Measurements from ENCODE around the gene VPS9D1.

The VPS9D1 gene, protein sequence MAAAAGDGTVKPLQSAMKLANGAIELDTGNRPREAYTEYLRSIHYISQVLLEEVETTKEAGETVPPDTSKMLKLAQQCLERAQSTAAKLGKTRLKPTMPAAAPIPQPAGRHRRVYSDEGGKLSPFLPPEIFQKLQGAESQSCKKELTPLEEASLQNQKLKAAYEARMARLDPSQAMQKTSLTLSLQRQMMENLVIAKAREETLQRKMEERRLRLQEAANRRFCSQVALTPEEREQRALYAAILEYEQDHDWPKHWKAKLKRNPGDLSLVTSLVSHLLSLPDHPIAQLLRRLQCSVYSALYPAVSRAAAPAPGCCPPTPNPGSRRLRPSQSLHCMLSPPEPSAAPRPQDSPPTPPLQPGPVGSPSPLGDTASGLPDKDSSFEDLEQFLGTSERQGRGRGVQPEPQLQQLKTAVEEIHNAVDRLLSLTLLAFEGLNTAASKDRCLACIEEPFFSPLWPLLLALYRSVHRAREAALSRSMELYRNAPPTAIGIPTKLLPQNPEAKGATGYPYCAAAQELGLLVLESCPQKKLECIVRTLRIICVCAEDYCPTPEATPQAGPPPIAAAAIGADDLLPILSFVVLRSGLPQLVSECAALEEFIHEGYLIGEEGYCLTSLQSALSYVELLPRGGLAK

DNA sequence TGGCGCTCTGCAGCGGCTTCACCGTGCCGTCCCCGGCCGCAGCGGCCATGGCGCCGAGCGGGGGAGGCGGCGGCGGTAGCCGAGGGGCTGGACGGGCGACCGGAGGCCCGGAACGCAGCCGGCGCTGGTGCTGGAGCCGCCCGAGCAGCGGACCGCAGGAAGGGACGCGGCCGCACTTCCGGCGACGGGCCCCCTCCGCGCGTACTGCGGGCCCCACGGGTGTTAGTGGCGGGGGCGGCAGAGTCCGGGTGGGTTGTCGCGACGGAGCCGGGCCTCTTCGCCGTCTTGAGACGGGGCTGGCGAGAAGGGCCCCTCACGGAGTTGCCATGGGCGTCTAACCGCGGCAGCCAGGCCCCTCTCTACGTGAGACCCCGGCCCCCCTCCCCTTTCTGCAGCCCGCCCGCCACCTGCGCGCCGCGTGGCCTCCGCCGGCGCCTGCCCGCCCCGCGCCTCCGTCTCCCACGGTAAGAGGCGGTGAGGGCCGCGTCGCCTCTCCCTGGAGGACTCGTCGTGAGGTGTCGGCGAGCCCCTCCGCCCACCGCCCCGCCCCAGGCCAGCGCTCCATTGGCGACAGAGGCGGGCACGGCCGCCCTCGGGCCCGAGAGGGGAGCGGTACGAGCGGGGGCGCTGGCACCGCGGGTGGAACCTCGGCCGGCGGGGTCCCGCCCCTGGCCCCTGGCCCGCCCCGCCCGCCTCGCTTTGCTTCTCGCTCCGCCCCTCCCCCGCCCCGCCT lies at the start of gene VPS9D1, which contains the start of gene ZNF276:
VPS9D1 (minus strand) TSS at position 86 of the 733 bp plus-strand sequence; CDS start at position 49, 37 bp downstream.
ZNF276 (plus strand) TSS at position 725 of the 733 bp plus-strand sequence. CDS start 104 bp downstream, outside the sequence.
- DNase-seq, result peak; percentile 75

DNA sequence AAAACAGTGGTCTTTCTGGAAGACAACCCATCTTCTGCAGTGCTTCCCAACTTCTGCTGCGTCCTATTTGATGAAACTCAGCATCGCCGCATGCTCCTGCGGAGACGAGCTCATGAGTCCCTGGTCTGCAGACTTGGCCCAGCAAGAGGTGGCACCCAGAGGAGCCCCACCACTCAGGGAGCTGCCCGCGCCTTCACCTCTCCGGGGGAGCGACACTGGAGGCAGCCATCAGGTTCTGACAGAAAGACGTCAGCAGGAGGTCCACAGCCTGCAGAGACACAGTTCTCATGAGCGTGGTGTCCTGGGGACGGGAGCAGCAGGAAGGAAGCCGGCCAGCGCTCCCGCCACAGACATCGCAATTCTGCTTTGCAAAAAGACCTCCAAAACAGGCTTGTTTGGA lies 49.7 kb upstream of the VPS9D1 start:
- no peak for DNase-seq

DNA sequence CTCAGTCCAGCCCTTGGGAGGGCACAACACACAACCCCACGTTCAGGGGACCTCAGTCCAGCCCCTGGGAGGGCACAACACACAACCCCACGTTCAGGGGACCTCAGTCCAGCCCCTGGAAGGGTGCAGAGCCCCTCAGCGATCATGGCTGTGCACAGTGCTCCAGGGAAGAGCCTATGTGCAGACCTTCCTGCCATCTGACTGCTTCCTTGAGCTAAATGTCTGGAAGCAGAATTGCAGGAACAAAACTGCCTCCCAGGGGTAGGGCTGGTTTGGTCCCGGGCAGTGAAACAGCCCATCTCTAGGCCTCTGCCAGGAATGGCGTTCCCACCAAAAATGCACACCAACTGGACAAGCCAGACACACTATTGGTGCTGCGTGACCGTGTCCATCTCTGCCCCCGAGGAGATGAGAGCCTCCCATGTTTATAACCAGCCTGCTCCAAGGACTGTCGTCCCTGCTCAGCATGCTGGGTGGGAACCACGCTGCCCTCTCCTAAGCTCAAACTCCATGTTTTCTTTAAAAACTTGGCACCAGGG lies 44.7 kb upstream of the VPS9D1 start:
- DNase-seq, result no peak

DNA sequence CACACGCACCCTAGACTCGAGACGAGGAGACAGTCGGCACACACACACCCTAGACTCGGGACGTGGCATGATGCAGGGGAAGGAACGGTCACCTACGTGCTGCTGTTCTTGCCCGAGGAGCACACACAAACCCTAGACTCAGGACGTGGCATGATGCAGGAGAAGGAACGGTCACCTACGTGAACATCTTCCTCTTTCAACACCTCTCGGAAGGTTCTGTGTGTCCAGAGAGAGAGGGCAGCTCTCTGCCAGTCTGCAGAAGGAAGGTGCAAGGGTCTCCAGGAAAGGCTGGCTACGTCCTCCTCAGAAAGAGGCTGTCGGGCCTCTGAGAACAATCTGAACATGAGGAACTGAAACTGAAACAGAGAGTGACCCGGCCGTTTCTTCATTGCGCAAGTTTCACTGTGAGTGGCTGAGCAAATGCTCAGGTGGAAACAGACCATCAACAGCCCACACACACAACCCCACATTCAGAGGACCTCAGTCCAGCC lies 44.1 kb upstream of the VPS9D1 start:
- DNase-seq, result peak; percentile 7

DNA sequence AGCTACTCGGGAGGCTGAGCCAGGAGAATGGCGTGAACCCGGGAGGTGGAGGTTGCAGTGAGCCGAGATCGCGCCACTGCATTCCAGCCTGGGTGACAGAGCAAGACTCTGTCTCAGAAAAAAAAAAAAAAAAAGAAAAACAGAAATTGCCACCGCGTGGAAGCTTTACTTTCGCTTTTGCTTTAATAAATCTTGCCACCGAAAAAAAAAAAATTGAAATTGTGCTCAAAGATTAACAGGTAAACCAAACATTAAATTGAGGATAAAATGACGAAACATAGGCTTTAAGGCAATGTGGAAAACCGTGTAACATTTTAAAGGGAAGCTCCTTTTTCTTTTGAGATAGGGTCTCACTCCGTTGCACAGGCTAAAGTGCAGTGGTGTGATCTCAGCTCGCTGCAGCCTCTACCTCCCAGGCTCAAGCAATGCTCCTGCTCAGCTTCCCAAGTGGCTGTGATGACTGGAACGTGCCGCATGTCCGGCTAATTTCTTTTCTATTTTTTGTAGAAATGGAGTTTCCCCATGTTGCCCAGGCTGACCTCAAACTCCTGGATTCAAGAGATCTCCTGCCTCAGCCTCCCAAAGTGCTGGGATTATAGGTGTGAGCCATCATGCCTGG lies 40.7 kb upstream of the VPS9D1 start:
- DNase-seq, result no peak

DNA sequence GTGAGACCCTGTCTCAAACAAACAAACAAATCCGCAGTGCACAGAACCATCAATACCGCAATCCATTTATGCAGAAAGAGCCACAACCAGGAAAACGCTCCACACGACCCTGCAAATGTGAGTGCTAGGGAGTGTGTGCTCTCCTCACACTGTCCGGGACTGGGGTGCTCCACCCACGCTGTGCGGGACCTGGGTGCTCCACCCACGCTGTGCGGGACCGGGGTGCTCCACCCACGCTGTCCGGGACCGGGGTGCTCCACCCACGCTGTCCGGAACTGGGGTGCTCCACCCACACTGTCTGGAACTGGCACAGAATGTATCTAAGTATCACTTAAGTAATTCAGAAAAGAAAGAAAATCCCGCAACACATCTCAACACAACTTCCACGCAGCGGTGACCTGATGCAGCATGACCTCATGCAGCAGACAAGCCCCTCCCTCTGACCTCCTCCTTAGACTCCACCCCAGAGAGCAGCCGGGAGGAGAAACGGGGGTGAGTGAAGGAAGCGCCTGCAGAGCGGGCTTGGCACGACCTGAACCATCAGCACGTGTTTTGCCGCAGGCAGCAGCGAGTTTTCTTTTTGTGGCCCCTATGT lies 39.1 kb upstream of the VPS9D1 start:
- no peak for DNase-seq

DNA sequence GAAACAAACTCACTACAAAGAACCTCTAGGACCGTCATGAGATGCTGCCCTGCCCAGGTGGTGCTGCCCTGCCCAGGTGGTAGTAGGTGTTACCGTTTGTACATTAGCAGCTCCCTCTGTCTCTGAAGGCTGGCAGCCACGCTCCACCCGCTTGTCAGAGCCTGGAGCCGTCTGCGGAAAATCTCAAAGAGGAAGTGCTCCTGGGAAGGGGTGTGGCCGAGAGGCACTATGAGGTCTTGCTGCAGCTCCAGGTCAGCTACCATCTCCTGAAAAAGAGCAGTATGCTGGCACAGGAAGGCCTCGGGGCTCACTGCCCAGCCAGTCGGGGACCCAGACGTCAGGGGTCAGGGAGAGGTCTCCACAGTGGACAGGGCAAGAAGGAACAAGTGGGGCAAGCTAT lies 28.9 kb upstream of the VPS9D1 start:
- no peak for DNase-seq

DNA sequence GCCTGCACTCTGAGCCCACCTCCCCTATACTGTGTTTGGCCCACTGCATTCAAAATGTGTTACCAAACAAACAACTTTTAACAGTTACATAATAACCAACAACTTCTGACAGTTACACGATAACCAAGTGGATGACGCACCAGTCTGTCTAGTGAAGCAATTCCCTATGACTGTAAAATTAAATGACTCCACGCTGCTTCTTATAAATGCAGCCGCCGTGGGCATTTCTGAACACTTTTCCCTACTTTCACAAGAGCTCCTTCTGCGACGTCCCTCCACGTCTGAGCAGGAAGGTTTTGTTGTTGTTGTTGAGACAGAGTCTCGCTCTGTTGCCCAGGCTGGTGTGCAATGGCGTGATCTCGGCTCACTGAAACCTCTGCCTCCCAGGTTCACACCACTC lies 28.2 kb upstream of the VPS9D1 start:
- DNase-seq, result no peak

DNA sequence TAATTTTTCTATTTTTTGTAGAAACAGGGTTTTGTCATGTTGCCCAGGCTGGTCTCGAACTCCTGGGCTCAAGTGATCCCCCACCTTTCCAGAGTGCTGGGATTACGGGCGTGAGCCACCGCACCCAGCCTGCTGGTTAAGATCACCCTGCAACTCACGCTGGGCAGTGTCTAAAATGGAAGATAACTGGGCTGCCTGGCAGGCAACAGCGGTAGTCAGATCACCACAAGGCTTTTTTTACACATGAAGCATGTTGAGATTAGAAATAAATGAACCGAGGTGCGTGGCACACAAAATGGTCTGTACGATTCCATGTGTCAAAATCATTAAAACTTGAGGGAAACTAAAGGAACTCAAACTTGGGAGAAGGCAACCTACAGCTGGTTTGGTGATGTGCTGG lies 27.4 kb upstream of the VPS9D1 start:
- no peak for DNase-seq

DNA sequence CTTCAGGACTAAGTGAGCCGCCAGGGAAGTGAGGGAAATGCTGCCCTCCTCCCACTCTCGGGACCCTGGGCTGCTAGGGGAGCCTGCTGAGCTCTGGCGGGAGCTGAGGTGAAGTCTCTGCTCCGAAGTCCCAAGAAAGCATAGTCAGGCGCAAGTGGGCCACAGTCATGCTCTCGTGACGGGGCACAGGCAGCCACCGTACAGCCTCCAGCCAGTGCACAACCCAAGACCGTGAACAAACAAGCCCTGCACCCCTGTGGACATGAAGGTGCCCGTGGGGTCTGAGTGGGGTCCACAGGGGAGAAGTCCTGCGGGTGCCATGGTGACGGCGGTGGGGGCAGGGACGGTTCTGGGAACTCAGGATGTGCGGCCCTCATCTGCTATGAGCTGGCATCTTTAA lies 25.3 kb upstream of the VPS9D1 start:
- no peak for DNase-seq

DNA sequence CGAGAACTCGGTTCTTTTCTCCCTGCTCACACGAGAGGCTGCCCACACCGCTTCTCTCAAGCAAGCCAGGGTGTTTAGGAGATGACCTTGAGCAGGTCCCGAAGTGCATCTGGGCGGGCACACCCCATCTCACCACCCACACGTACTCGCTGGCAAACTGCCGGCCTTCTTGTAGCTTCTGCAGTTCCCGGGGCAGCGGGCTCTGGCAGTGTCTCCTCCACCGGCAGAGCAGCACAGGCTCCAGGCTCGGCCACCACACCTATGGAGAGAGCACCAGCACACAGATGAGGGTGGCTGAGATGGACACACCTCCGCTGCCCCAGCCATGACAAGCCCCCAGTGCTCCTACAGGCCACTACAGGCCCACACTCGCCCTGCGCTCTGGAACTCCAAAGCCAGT lies 24.1 kb upstream of the VPS9D1 start:
- no peak for DNase-seq

DNA sequence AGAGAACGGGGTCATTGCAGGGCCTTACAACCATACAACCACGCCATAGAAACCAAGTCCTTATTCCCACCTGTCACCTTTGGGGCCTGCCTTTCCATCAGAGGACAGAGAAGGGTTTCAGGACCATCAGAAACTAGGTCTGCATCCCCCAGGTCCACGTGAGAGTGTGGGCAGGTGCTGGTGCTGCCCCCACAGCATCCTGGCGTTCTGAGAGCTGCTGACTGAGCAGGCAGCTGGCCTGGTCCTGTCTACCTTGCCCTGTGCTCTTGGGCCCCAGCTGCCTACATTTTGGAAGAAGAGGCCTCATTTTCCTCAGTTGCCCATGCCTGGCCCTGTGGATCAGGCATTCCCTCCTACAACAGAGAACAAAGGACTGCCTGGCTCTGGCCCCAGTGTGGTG lies 22.2 kb upstream of the VPS9D1 start:
- no peak for DNase-seq

DNA sequence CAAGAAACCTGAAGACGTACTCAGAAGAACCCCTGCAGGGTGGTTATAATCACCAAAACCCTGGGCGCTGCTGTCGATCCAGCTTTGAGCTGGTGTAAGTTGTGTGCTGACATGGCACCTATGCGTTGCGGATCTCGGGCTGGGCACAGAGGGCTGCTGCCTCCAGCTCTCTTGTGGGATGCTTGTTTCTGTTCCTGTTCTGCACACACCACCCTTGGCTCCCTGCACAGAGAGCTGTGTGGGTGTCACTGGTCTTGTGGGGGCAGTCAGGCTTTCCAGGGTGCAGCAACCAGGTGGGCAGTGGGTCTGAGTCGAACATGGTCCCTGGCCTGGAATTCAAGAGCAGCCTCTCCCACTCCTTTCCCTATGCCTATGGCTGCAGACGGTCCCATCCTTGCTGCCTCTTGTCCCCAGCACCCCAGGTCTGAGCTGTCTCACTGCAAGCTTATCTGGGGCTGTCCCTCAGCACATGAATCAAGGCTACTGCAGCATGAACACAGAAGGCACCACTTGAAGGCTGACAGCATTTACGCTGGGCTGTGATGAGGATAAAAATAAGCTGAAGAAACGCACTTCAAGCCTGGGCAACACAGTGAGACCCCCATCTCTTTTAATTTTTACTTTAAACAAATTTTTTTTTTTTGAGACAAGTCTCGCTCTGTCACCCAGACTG lies 20.8 kb upstream of the VPS9D1 start:
- DNase-seq, result no peak

DNA sequence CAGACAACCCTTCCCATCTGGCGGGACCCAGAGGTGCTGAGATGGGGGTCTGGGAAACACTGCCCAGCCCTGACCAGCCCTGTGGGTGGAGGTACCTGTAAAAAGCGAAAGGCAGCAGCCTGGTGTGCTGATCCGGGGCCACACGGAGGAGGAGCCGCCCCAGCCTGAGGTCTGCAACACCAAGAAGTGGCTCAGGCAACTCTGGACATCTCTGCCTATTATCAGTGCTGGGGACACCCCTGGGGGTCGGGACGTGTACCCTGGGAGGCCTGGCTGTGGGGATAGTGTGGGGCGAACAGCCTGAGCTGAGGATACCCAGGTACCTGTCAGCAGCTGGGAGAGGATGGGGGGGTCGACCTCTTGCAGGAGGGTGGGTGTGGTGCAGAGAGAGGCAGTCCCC lies 18.7 kb upstream of the VPS9D1 start:
- DNase-seq, result no peak

DNA sequence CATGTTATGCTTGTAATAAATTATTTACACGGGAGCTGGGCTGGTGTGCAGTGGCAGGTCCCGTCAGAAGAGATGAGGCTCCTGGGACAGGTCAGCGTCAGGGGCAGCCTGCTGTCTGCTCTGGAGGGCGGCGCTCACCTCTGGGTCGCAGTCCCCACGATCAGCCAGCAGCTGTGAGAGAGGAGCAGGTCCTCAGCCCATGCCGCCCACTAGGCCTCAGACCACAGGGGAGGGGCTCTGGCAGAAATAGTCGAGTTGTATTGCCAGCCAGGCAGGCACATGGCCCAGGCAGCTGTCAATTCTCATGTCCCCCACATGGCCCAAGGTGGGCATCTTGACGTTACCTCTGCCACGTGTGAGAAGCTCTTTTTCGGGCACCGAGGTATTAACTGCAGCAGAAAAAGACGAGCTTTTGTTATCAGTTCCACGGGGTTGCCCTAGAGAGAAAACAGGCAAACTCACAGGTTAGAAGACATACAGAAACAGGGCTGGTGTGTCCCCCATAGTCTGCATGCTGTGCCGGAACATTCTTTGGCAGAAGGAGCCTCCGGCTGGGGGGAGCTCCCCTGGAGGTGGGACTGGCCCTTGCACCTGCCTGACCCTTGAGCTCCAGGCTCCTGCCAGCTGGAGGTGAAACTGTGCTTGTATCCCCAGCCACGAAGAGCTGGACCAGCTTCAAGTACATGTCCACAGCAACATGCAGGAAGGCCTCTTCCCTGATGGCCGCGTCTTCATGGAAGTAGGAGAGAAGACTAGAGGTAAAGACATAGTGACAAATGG lies 18.0 kb upstream of the VPS9D1 start:
- DNase-seq, result no peak

DNA sequence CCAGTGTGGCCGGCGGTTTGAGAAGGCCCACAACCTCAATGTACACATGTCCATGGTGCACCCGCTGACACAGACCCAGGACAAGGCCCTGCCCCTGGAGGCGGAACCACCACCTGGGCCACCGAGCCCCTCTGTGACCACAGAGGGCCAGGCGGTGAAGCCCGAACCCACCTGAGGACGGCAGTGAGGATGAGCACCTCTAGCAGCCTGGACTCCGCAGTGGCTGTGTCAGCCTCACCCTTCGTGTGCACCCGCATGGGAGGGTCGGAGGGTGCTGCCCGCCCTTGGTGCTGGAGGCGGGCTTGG lies 17.3 kb upstream of the VPS9D1 start:
- no peak for DNase-seq

DNA sequence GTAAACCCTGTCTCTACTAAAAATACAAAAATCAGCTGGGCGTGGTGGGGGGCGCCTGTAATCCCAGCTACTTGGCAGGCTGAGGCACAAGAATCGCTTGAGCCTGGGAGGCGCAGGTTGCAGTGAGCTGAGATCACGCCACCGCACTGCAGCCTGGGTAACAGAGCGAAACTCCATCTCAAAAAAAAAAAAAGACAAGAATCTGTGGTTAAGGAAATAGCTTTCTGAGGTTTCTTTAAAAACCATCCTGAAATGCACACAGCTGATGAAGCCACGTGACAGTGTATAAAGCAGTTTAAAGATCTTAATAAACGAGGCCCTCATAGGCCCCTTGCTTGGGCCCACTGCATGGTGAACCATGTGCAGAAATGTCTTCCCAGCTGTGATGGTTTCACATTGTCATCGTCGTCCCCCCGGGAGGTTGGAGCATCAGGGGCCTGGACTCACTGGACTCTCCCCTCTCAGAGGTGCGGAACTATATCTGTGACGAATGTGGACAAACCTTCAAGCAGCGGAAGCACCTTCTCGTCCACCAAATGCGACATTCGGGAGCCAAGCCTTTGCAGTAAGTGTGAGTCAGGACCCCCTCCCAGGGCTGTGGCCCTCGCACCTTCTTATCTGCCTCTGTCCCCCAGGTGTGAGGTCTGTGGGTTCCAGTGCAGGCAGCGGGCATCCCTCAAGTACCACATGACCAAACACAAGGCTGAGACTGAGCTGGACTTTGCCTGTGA lies 16.8 kb upstream of the VPS9D1 start:
- no peak for DNase-seq

DNA sequence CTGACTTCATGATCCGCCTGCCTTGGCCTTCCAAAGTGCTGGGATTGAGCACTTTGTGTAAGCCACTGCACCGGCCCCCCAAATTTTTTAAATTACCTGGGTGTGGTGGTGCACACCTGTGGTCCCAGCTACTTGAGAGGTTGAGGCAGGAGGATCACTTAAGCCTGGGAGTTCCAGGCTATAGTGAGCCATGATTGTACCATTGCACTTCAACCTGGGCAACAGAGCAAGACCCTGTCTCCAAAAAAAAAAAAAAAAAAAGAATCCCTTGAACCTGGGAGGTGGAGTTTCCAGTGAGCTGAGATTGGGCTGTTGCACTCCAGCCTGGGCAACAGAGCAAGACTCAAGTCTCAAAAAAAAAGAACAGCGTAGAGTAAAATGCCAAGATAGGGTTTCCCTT lies 15.9 kb upstream of the VPS9D1 start:
- DNase-seq, result no peak

DNA sequence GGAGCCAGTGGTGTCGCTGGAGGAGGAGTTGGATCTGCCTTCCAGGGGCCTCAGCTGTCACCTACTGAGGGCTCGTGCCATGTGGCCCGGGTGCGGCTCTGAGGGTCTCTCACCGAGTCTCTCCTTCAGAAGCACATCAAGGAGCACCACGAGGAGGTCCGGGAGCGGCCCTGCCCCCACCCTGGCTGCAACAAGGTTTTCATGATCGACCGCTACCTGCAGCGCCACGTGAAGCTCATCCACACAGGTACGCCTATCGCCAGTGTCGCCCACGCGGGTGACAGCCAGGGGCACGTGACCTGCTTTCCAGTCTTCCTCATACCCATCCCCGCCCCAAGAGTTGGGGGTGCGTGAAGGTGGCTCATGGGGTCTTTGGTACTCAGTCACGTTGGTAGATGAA lies 13.1 kb upstream of the VPS9D1 start:
- DNase-seq, result no peak

DNA sequence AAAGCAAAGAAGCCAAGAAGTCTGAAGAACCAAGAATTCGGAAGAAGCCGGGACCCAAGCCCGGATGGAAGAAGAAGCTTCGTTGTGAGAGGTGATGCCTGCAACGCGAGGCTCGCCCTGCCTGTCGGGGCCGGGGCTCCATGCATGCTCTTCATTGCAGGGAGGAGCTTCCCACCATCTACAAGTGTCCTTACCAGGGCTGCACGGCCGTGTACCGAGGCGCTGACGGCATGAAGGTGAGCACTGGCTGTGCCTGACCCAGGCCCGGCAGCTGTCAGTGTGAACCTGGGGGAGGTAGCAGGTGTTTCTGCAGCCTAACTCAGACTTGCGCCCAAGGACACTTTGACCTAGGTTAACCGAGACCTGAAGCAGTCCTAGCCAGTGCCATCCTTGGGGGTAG lies 12.6 kb upstream of the VPS9D1 start:
- DNase-seq, result no peak

DNA sequence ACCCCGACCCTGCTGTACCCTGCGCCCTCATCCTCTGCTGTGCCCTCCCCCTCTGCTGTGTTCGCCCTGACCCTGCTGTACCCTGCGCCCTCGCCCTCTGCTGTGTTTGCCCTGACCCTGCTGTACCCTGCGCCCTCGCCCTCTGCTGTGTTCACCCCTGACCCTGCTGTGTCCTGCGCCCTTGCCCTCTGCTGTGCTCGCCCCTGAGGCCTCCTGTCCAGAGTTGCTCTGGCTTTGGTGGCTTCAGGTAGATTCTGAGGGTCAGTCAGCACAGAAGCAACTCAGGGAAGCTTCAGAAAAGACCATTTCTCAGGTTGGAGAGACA lies 12.2 kb upstream of the VPS9D1 start:
- DNase-seq, result no peak
